IMR-90 (cell line): ENCODE data around the gene SLX9. TPM values are rescaled to one million over a fixed set of nuclear protein-coding genes. Genes with fewer than 3 reads are reported as not detected.

Experiments
- ATAC-seq: fragments of 200-7000 bp; cut with Tn5 transposase; 2 replicates; pipeline ENCODE4 v1.9.1; 2020; ENCODE audit warnings: low read depth, mild to moderate bottlenecking, moderate library complexity
- BruUV-seq: library from RNA; stranded (reverse); fragments of 400-500 nt; replicated peaks from 2 replicates; lab custom pipeline; 2021; lab: Mats Ljungman, UMichigan
- CTCF ChIA-PET: fragments of 300-600 bp; formaldehyde crosslinking; extraction: SDS; loops from one replicate; lab custom pipeline; 2021; ENCODE audit warnings: antibody characterized with exemption; lab: Yijun Ruan, JAX
- POLR2A ChIA-PET: fragments of 300-600 bp; sonication (Branson Sonifier 250); formaldehyde crosslinking; loops from one replicate; lab custom pipeline; 2022; ENCODE audit warnings: antibody characterized with exemption; ENCODE audit not compliant: unreplicated experiment; lab: Charles Lee
- DNase-seq: peaks from one replicate; pipeline ENCODE4 v3.0.0; 2013
- H2AFZ ChIP-seq: replicated peaks from 2 replicates; pipeline ENCODE3; 2013; ENCODE audit warnings: low read length, mild to moderate bottlenecking; ENCODE audit not compliant: poor library complexity
- H2AK5ac ChIP-seq: 2 replicates; pipeline ENCODE4 v1.6.1; 2013; ENCODE audit warnings: low read depth, low read length, inconsistent platforms
- H2AK9ac ChIP-seq: replicated peaks from 2 replicates; pipeline ENCODE3; 2013; ENCODE audit warnings: mild to moderate bottlenecking, low read depth, low read length, moderate library complexity; ENCODE audit not compliant: poor library complexity
- H2BK120ac ChIP-seq: 2 replicates; pipeline ENCODE4 v1.6.1; 2013; ENCODE audit warnings: low read depth, low read length, inconsistent platforms
- H2BK15ac ChIP-seq: 3 replicates; pipeline ENCODE4 v1.6.1; 2013; ENCODE audit warnings: low read depth, low read length, inconsistent platforms
- H2BK20ac ChIP-seq: 2 replicates; pipeline ENCODE4 v1.6.1; 2013; ENCODE audit warnings: low read depth, mild to moderate bottlenecking, inconsistent platforms, low read length, moderate library complexity
- H2BK5ac ChIP-seq: 2 replicates; pipeline ENCODE4 v1.6.1; 2013; ENCODE audit warnings: mild to moderate bottlenecking, low read depth, low read length, inconsistent platforms; ENCODE audit not compliant: poor library complexity, severe bottlenecking
- H3K14ac ChIP-seq: replicated peaks from 2 replicates; pipeline ENCODE4 v1.6.1; 2013; ENCODE audit warnings: low read depth, low read length, inconsistent platforms
- H3K18ac ChIP-seq: 2 replicates; pipeline ENCODE4 v1.6.1; 2013; ENCODE audit warnings: low read depth, low read length, control low read depth
- H3K23ac ChIP-seq: 2 replicates; pipeline ENCODE4 v1.6.1; 2013; ENCODE audit warnings: low read depth, low read length, inconsistent platforms
- H3K27ac ChIP-seq: 2 replicates; pipeline ENCODE4 v1.5.1; 2013; ENCODE audit warnings: mild to moderate bottlenecking, control low read depth, low read length; ENCODE audit not compliant: insufficient read depth
- H3K27me3 ChIP-seq: 2 replicates; pipeline ENCODE4 v1.6.1; 2013; ENCODE audit warnings: low read length; ENCODE audit not compliant: control insufficient read depth, insufficient read depth
- H3K36me3 ChIP-seq: 2 replicates; pipeline ENCODE4 v1.6.1; 2013; ENCODE audit warnings: low read length, mixed read lengths; ENCODE audit not compliant: control insufficient read depth, insufficient read depth
- H3K4ac ChIP-seq: 2 replicates; pipeline ENCODE4 v1.6.1; 2013; ENCODE audit warnings: low read depth, low read length, inconsistent platforms
- H3K4me1 ChIP-seq: 2 replicates; pipeline ENCODE4 v1.6.1; 2013; ENCODE audit warnings: low read length, mixed read lengths; ENCODE audit not compliant: control insufficient read depth, insufficient read depth
- H3K4me2 ChIP-seq: 2 replicates; pipeline ENCODE4 v1.6.1; 2013; ENCODE audit warnings: low read depth, mild to moderate bottlenecking, control low read depth, low read length, moderate library complexity
- H3K4me3 ChIP-seq: 2 replicates; pipeline ENCODE4 v1.5.1; 2013; ENCODE audit warnings: low read depth, mild to moderate bottlenecking, control low read depth, low read length, moderate library complexity; ENCODE audit not compliant: insufficient read depth
- H3K56ac ChIP-seq: 2 replicates; pipeline ENCODE4 v1.6.1; 2013; ENCODE audit warnings: low read length, inconsistent platforms; ENCODE audit not compliant: insufficient read depth; ENCODE audit errors: extremely low read depth
- H3K79me1 ChIP-seq, 2 experiments: 2 replicates each; pipeline ENCODE4 v1.6.1; 2013; ENCODE audit warnings: low read length in 2 of 2, inconsistent platforms in 1 of 2, low read depth in 1 of 2
- H3K9ac ChIP-seq: 2 replicates; pipeline ENCODE4 v1.6.1; 2013; ENCODE audit warnings: low read depth, low read length, control low read depth
- H3K9me1 ChIP-seq: 2 replicates; pipeline ENCODE4 v1.6.1; 2013; ENCODE audit warnings: low read length, inconsistent platforms; ENCODE audit not compliant: insufficient read depth
- H3K9me3 ChIP-seq: 2 replicates; pipeline ENCODE4 v1.6.1; 2013; ENCODE audit warnings: low read length; ENCODE audit not compliant: control insufficient read depth, insufficient read depth
- H4K20me1 ChIP-seq: 2 replicates; pipeline ENCODE4 v1.6.1; 2013; ENCODE audit warnings: low read length, inconsistent platforms; ENCODE audit not compliant: insufficient read depth
- H4K5ac ChIP-seq: 2 replicates; pipeline ENCODE4 v1.6.1; 2013; ENCODE audit warnings: mild to moderate bottlenecking, low read depth, low read length, control low read depth
- H4K8ac ChIP-seq, 2 experiments: 2 replicates each; pipeline ENCODE4 v1.6.1; 2013; ENCODE audit warnings: low read depth in 2 of 2, low read length in 2 of 2, control low read depth in 1 of 2, inconsistent platforms in 1 of 2
- H4K91ac ChIP-seq: 2 replicates; pipeline ENCODE4 v1.6.1; 2013; ENCODE audit warnings: low read depth, low read length, inconsistent platforms; ENCODE audit not compliant: insufficient read depth
- BHLHE40 ChIP-seq: fragments of 150-350 bp; IDR thresholded peaks from 2 replicates; pipeline ENCODE4 v1.6.1; 2016; ENCODE audit warnings: mild to moderate bottlenecking, low read depth, low read length
- CHD1 ChIP-seq: IDR thresholded peaks from 2 replicates; pipeline ENCODE4 v1.6.1; 2012; ENCODE audit warnings: low read depth, low read length, improper control_type of control experiment
- FOS ChIP-seq: fragments of 150-350 bp; IDR thresholded peaks from 2 replicates; pipeline ENCODE4 v1.6.1; 2016; ENCODE audit warnings: low read depth, low read length
- MAFK ChIP-seq: IDR thresholded peaks from 2 replicates; pipeline ENCODE4 v1.6.1; 2012; ENCODE audit warnings: low read depth, low read length, improper control_type of control experiment
- MAZ ChIP-seq: IDR thresholded peaks from 2 replicates; pipeline ENCODE4 v1.6.1; 2012; ENCODE audit warnings: low read depth, mild to moderate bottlenecking, low read length, improper control_type of control experiment, moderate library complexity, borderline replicate concordance
- MXI1 ChIP-seq: IDR thresholded peaks from 2 replicates; pipeline ENCODE4 v1.6.1; 2012; ENCODE audit warnings: low read depth, mild to moderate bottlenecking, low read length, moderate library complexity, borderline replicate concordance
- NFE2L2 ChIP-seq: fragments of 150-350 bp; IDR thresholded peaks from 2 replicates; pipeline ENCODE4 v1.6.1; 2016; ENCODE audit warnings: low read depth, mild to moderate bottlenecking, low read length
- POLR2A ChIP-seq: IDR thresholded peaks from 2 replicates; pipeline ENCODE4 v1.6.1; 2012; ENCODE audit warnings: mild to moderate bottlenecking, low read depth, low read length
- RAD21 ChIP-seq: IDR thresholded peaks from 2 replicates; pipeline ENCODE4 v1.6.1; 2012; ENCODE audit warnings: low read length, improper control_type of control experiment
- RCOR1 ChIP-seq: IDR thresholded peaks from 2 replicates; pipeline ENCODE4 v1.6.1; 2012; ENCODE audit warnings: mild to moderate bottlenecking, low read length, improper control_type of control experiment; ENCODE audit not compliant: insufficient replicate concordance
- RFX5 ChIP-seq: IDR thresholded peaks from 2 replicates; pipeline ENCODE4 v1.8.0; 2012; ENCODE audit warnings: low read depth, mild to moderate bottlenecking, low read length, moderate library complexity
- SMC3 ChIP-seq: fragments of 150-350 bp; IDR thresholded peaks from 2 replicates; pipeline ENCODE4 v1.6.1; 2016; ENCODE audit warnings: low read depth, mild to moderate bottlenecking, antibody characterized with exemption, low read length, moderate library complexity
- WGBS, 2 experiments: methylation state at CpG; one replicate each; pipeline versions ENCODE4 v1.1.5 to v1.1.7; 2013; ENCODE audit warnings: missing lambda C conversion rate in 2 of 2; ENCODE audit not compliant: insufficient read length in 1 of 2; ENCODE audit errors: extremely low coverage in 2 of 2; 5-methylcytosine and 5-hydroxymethylcytosine counted together
- dilution Hi-C: fragments of 300-500 bp; cut with HindIII; formaldehyde crosslinking; loops from one replicate; pipeline ENCODE4 v1.14.3; 2018; ENCODE audit warnings: low sequenced_read_pairs; ENCODE audit not compliant: unreplicated experiment
- in situ Hi-C: fragments of 300-500 bp; cut with MboI; formaldehyde crosslinking; loops from 3 replicates; pipeline ENCODE4 v1.14.3; 2019; ENCODE audit warnings: low sequenced_read_pairs, inconsistent platforms, mixed read lengths
- intact Hi-C: fragments of 100-400 bp; cut with micrococcal nuclease; formaldehyde crosslinking; loops from 2 replicates; pipeline ENCODE4 v1.10.0; 2022
- polyA plus RNA-seq, 3 experiments: library from polyadenylated mRNA; depleted of rRNA; stranded (reverse); fragments of >200 nt; gene quantifications; 2 replicates each; pipeline ENCODE4 v1.2.3, GENCODE V29; 2012; ENCODE audit warnings: low replicate concordance in 1 of 3
- total RNA-seq: library from RNA; depleted of rRNA; stranded (reverse); fragments of >200 nt; gene quantifications from 2 replicates; pipeline ENCODE4 v1.2.3, GENCODE V29; 2012
- TF ChIP-seq, protein P1 (sequence below): fragments of 150-350 bp; IDR thresholded peaks from 2 replicates; pipeline ENCODE4 v1.6.1; 2017; ENCODE audit warnings: mild to moderate bottlenecking, antibody characterized with exemption, low read length, low read depth
- TF ChIP-seq, protein P2 (sequence below): conservative IDR thresholded peaks from 2 replicates; pipeline ENCODE4 v1.5.1; 2012; ENCODE audit warnings: mild to moderate bottlenecking, low read depth, low read length, improper control_type of control experiment
- TF ChIP-seq, protein P3 (sequence below): fragments of 150-350 bp; IDR thresholded peaks from 2 replicates; pipeline ENCODE4 v1.6.1; 2016; ENCODE audit warnings: low read depth, mild to moderate bottlenecking, low read length, moderate library complexity, borderline replicate concordance

The SLX9 gene
- total and polyA plus RNA-seq, 2 of the 4 experiments (the other 2 are of a cell fraction), result 10.4 to 21.7 TPM

DNA sequence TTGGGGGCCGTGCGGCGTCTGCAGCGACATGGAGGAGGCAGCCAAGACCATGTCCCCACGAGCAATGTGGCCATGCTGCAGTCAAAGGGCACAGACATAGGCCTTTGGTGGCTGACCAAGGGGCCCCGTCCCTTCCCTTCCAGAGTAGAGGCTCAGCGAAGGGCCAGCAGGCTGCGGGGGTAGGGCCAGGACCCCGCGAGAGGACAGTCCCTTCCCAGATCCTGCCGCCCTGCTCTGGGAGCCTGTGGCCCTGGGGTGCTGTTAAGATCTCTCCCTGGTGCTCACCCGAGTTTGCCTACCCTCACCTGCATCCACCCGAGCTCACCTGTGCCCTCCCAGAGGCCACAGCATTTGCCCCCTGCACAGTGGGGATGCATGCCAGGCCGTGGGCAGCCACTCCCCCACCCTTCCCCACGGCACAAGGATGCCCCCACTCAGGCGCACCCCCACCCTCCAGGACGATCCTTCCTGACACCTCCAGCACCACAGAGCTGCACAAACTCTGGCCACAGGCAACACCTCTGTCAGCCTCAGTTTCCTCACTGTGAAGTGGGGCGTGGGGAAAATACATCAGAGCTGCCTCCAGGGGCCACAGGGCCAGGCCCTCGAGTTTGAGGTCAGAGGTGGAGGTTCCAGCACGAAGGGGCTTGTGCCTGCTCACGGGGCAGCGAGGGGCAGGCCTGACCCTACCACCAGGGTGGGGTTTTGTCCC is 34.7 kb upstream of the SLX9 start:
- Histone ChIP-seq H2AFZ (peak overlapping the region; percentile 32), H3K4me1 (peaks cover 6% of the 10 kb centered on the region; the same call in 1 of the 2 replicates), H3K27ac (no peak overlapping the region), H4K5ac (no peak overlapping the region), H3K9ac (no peak overlapping the region), H3K9me3 (no peaks in the 10 kb centered on the region), H2BK5ac (no peak overlapping the region), H3K9me1 (peaks cover 15% of the 10 kb centered on the region; the same call in 1 of the 2 replicates), H3K56ac (no peak overlapping the region), H4K20me1 (no peaks in the 10 kb centered on the region), H3K4me2 (no peak overlapping the region), H2AK9ac (no peak overlapping the region), H2BK120ac (no peak overlapping the region), H2BK15ac (no peak overlapping the region), H3K4ac (no peak overlapping the region), H2BK20ac (no peak overlapping the region), H3K36me3 (no peaks in the 10 kb centered on the region), H3K4me3 (no peak overlapping the region), H3K79me1 (no peaks in the 10 kb centered on the region), H2AK5ac (no peak overlapping the region), H3K23ac (no peak overlapping the region), H4K8ac (no peak overlapping the region), H4K91ac (no peak overlapping the region), H3K18ac (no peak overlapping the region), H3K14ac (no peak overlapping the region), H3K27me3 (peaks cover 82% of the 10 kb centered on the region)
- DNase-seq (no peak), ATAC-seq (no peak)
- ChIA-PET POLR2A (no interaction called here), CTCF (no interaction called here)
- no TSS peak for BruUV-seq
- intact Hi-C loops, result no loop called here
- 79% methylated on average over 4 of the region's 22 CpGs; no CpG with 5 or more reads in 1 of the 2 experiments for WGBS, 2 experiments
- in situ Hi-C loops, result no loop called here
- dilution Hi-C loops, result no loop called here
- TF ChIP-seq NFE2L2, result no peak
- no peak for TF ChIP-seq MAFK
- TF ChIP-seq, protein P1, sequence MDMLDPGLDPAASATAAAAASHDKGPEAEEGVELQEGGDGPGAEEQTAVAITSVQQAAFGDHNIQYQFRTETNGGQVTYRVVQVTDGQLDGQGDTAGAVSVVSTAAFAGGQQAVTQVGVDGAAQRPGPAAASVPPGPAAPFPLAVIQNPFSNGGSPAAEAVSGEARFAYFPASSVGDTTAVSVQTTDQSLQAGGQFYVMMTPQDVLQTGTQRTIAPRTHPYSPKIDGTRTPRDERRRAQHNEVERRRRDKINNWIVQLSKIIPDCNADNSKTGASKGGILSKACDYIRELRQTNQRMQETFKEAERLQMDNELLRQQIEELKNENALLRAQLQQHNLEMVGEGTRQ, result no peak
- TF ChIP-seq BHLHE40, result no peak
- TF ChIP-seq, protein P2, sequence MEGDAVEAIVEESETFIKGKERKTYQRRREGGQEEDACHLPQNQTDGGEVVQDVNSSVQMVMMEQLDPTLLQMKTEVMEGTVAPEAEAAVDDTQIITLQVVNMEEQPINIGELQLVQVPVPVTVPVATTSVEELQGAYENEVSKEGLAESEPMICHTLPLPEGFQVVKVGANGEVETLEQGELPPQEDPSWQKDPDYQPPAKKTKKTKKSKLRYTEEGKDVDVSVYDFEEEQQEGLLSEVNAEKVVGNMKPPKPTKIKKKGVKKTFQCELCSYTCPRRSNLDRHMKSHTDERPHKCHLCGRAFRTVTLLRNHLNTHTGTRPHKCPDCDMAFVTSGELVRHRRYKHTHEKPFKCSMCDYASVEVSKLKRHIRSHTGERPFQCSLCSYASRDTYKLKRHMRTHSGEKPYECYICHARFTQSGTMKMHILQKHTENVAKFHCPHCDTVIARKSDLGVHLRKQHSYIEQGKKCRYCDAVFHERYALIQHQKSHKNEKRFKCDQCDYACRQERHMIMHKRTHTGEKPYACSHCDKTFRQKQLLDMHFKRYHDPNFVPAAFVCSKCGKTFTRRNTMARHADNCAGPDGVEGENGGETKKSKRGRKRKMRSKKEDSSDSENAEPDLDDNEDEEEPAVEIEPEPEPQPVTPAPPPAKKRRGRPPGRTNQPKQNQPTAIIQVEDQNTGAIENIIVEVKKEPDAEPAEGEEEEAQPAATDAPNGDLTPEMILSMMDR, result no peak
- no peak for TF ChIP-seq CHD1
- TF ChIP-seq, protein P3, sequence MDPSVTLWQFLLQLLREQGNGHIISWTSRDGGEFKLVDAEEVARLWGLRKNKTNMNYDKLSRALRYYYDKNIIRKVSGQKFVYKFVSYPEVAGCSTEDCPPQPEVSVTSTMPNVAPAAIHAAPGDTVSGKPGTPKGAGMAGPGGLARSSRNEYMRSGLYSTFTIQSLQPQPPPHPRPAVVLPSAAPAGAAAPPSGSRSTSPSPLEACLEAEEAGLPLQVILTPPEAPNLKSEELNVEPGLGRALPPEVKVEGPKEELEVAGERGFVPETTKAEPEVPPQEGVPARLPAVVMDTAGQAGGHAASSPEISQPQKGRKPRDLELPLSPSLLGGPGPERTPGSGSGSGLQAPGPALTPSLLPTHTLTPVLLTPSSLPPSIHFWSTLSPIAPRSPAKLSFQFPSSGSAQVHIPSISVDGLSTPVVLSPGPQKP, result no peak
- no peak for TF ChIP-seq FOS
- TF ChIP-seq RAD21, result no peak
- no peak for TF ChIP-seq MAZ
- TF ChIP-seq RFX5, result no peak
- no peak for TF ChIP-seq RCOR1
- no peak for TF ChIP-seq POLR2A
- no peak for TF ChIP-seq MXI1
- no peak for TF ChIP-seq SMC3
